Kidney glomerular epithelial cell (primary cell): ENCODE results near the gene TKT.

Experiments
- DNase-seq: peaks from one replicate; lab custom pipeline; 2025; lab: John Stamatoyannopoulos, UW

Gene TKT

GRCh38 chr3:53224026-53224425 lies 31.8 kb downstream of the TKT start:
- DNase-seq = no peak

DNA sequence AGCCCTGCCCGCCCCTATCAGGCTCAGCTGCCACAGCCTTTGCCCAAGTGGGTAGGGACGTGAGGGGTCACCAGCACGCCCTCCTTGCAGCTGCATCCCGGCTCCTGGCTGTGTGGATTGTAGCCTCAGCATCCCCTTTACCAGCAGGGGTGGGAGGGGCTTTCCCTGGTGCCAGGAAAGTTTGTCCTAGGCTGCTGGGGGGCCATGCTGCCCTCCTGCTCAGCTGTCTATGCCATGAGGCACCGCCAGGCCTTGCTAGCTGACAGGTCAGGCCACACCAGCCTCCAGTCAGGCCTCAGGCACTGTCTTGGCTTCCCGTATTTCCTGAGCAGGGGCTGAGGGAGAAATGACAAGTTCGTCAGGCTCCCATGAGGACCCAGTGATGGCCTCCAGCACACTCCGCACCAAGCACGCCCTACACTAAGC lies 32.3 kb downstream of the TKT start:
- DNase-seq = no peak

DNA sequence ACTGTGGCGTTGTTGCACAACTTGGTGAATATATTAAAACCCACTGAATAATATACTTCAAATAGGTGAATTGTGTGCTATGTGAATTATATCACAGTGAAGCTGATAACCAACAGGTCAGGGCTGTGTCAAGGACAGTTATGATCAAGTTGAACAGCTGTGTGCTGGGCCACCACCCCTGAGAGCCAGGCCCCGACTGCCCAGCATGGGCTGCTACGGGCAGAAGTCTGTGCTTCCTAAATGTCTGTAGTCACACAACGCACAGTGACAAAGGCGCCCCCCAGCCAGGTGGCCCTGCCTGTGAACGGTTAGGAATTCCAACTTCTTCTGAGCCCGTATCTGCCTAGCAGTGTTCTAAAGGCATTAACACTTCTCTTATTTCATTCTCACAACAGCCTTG lies 32.8 kb downstream of the TKT start:
- no peak for DNase-seq

DNA sequence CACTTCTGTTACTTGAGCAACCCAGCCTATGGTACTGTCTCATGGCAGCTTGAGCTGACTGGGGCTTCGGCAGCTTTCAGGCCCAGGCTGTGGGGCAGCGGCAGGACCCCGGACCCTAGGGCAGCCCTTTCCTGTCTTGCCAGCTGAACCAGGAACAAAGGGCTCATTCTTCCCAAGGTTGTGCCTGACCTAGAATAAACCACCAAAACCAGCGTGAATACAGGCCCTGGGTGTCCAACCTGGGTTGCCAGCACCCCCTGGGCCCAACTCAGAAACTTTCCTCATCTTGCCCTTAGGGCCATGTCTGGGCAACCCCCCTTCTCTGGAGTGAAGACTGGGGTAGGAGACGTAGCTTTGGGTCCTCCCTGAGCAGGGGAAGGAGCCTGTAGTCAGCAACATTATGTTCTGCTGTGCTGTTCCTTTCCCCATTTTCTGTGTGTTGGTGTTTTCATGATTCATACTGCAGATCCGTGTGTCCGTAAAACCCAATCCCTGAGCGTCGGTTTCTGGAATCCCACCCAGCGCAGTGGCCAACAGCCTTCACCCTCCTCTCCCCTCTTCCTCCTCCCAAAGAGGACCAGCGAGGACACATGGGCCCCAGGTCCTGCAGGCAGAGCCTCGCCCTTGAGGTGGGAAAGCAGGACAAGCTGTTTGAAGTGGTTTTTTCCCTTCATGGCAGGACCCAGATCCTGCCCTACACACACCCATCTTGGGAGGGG lies 33.5 kb downstream of the TKT start:
- no peak for DNase-seq

- no peak for DNase-seq
Measured at GRCh38 chr3:53221827-53222182, 34.0 kb downstream of the TKT start.

GRCh38 chr3:53221345-53221744 lies 34.5 kb downstream of the TKT start:
- no peak for DNase-seq

GRCh38 chr3:53219895-53220483 lies 35.8 kb downstream of the TKT start:
- DNase-seq = peak; percentile 78

GRCh38 chr3:53218131-53218530 lies 37.7 kb downstream of the TKT start:
- no peak for DNase-seq

- DNase-seq = no peak
Measured at GRCh38 chr3:53217175-53217574, 38.6 kb downstream of the TKT start.

GRCh38 chr3:53216723-53217122 lies 39.1 kb downstream of the TKT start:
- no peak for DNase-seq

GRCh38 chr3:53215816-53216215 lies 40.0 kb downstream of the TKT start:
- no peak for DNase-seq

GRCh38 chr3:53213276-53213675 lies 42.5 kb downstream of the TKT start:
- no peak for DNase-seq

- no peak for DNase-seq
Measured at GRCh38 chr3:53211706-53212702, 43.8 kb downstream of the TKT start.

DNA sequence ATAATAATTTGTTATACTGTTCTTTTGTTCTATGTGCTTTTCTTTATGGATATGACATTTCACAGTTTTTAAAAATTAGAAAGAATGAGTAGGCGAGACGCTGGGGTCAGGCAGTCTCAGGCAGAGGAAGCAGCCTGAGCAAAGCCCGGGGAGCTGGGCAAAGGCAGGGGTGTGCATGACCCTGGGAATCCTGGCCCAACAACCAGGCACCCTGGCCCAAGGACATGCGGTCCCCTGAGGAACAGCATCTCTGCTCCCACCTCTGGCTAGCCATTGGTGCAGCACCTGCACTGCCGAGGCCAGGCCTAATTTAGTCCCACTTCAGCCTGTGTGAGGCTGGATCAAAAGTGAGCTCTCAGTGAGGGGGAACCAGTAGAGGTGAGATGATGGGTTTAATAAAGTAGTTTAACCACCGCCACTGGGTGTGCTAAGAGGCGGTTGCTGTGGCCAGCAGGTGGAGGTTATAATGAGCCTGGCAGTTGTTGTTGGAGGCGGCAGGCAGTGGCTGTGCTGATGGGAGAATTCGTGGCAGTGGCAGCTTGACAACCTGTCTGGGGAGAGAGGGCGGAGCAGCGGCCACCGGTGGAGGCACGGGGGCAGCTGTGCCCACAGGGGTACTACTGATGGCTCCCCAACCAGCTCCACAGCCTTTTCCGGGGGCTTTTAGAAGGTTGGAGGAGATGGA lies 53.3 kb downstream of the TKT start:
- no peak for DNase-seq

- no peak for DNase-seq
Measured at GRCh38 chr3:53200501-53201498, 55.0 kb downstream of the TKT start.

GRCh38 chr3:53199834-53200233 lies 56.0 kb downstream of the TKT start:
- DNase-seq = no peak

DNA sequence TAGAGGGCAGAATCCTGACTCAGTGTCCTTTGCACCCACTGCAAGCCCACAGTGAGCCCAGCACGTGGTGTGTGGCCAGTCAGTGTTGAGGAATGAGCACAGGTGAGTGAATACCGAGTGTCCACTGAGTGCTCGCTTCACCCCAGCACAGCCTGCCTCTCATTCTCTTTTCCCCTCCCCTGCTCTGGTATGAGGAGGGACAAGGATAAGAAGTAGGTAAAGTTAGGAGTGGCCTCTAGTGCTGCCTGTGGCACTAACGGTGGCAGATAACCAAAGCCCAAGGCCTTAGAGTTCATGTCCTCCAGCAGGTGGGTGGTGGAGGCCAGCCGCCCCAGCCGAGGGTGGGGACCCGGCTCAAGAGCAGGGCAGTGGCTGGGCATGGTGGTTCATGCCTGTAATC lies 56.8 kb downstream of the TKT start:
- DNase-seq = no peak

- no peak for DNase-seq
Measured at GRCh38 chr3:53198256-53198977, 57.4 kb downstream of the TKT start.

GRCh38 chr3:53196575-53197407 lies 59.0 kb downstream of the TKT start:
- no peak for DNase-seq
